ENCODE data around the gene KRT15. TPM values are rescaled to one million over a fixed set of nuclear protein-coding genes. Genes with fewer than 3 reads are reported as not detected.

The KRT15 gene
- polyA plus RNA-seq, 12 donors: 0.13 to 365 (median 3.4) TPM; not detected in 5

GRCh38 chr17:41483991-41484826 is 34.5 kb downstream of the KRT15 start:
- no peak for DNase-seq

GRCh38 chr17:41483531-41483930 is 35.2 kb downstream of the KRT15 start:
- DNase-seq: no peak

GRCh38 chr17:41481036-41481435 is 37.7 kb downstream of the KRT15 start, which contains the start of gene KRT35:
KRT35 (minus strand) TSS chr17:41481151; CDS start chr17:41481097, 54 bp downstream.
- DNase-seq: no peak

- no peak for DNase-seq
These were observed 38.1 kb downstream of the KRT15 start for GRCh38 chr17:41480581-41480980.

GRCh38 chr17:41480136-41480535 is 38.6 kb downstream of the KRT15 start:
- no peak for DNase-seq

- DNase-seq: no peak
These were observed 40.5 kb downstream of the KRT15 start for GRCh38 chr17:41478237-41478636.

GRCh38 chr17:41476866-41477815 is 41.5 kb downstream of the KRT15 start:
- DNase-seq: no peak

- no peak for DNase-seq
These were observed 43.3 kb downstream of the KRT15 start for GRCh38 chr17:41475421-41475820.

GRCh38 chr17:41474863-41475262 is 43.8 kb downstream of the KRT15 start:
- DNase-seq: no peak

GRCh38 chr17:41468346-41468745 is 50.3 kb downstream of the KRT15 start:
- DNase-seq: no peak

GRCh38 chr17:41467561-41467960 is 51.1 kb downstream of the KRT15 start:
- no peak for DNase-seq

GRCh38 chr17:41466988-41467387 is 51.7 kb downstream of the KRT15 start, which contains the start of gene KRT32:
KRT32 (minus strand) TSS chr17:41467386; CDS start chr17:41467325, 61 bp downstream.
- no peak for DNase-seq

GRCh38 chr17:41464682-41465081 is 54.0 kb downstream of the KRT15 start:
- DNase-seq: no peak

- DNase-seq: no peak
These were observed 54.5 kb downstream of the KRT15 start for GRCh38 chr17:41464173-41464572.

GRCh38 chr17:41463746-41464145 is 54.9 kb downstream of the KRT15 start:
- DNase-seq: no peak

Other genes with a start within 250 kb of the KRT15 start
- gene KRTAP9-7, start 243.2 kb downstream of the KRT15 start, polyA plus RNA-seq (ENCODE audit: insufficient read length in 12 of 12): not detected
- gene KRTAP29-1, start 216.0 kb downstream of the KRT15 start, polyA plus RNA-seq (ENCODE audit: insufficient read length in 12 of 12): not detected
- gene KRTAP16-1, start 209.6 kb downstream of the KRT15 start, polyA plus RNA-seq (ENCODE audit: insufficient read length in 12 of 12): not detected
- gene KRTAP17-1, start 203.2 kb downstream of the KRT15 start, polyA plus RNA-seq (ENCODE audit: insufficient read length in 12 of 12): not detected
- not detected for gene KRT33A, start 168.1 kb downstream of the KRT15 start, polyA plus RNA-seq (ENCODE audit: insufficient read length in 12 of 12)
- gene KRT33B, start 149.1 kb downstream of the KRT15 start, polyA plus RNA-seq (ENCODE audit: insufficient read length in 12 of 12): under 1 TPM in 3 of 12 donors, not detected in 9; 0.13 to 0.15 (median 0.14) TPM
- under 1 TPM in 1 of 12 donors, not detected in 11; 0.33 TPM for gene KRT34, start 136.6 kb downstream of the KRT15 start, polyA plus RNA-seq (ENCODE audit: insufficient read length in 12 of 12)
- gene KRT31, start 121.3 kb downstream of the KRT15 start, polyA plus RNA-seq (ENCODE audit: insufficient read length in 12 of 12): 1 to 10 TPM in 10 of 12 donors, not detected in 2; 3.5 to 6.3 (median 4.4) TPM
- under 1 TPM in 1 of 12 donors, not detected in 11; 0.29 TPM for gene KRT37, start 94.3 kb downstream of the KRT15 start, polyA plus RNA-seq (ENCODE audit: insufficient read length in 12 of 12)
- not detected for gene KRT38, start 77.9 kb downstream of the KRT15 start, polyA plus RNA-seq (ENCODE audit: insufficient read length in 12 of 12)
- under 1 TPM in 1 of 12 donors, not detected in 11; 0.55 TPM for gene KRT32, start 51.5 kb downstream of the KRT15 start, polyA plus RNA-seq (ENCODE audit: insufficient read length in 12 of 12)
- under 1 TPM in 1 of 12 donors, not detected in 11; 0.11 TPM for gene KRT35, start 37.7 kb downstream of the KRT15 start, polyA plus RNA-seq (ENCODE audit: insufficient read length in 12 of 12)
- under 1 TPM in 1 of 12 donors, not detected in 11; 0.23 TPM for gene KRT36, start 29.0 kb downstream of the KRT15 start, polyA plus RNA-seq (ENCODE audit: insufficient read length in 12 of 12)
- 100 to 1,000 TPM in 3 of 12 donors, 1 to 10 TPM in 2, under 1 TPM in 1, not detected in 6; 0.63 to 746 (median 70.1) TPM for gene KRT13, start 13.3 kb downstream of the KRT15 start, polyA plus RNA-seq (ENCODE audit: insufficient read length in 12 of 12)
- 100 to 1,000 TPM in 1 of 12 donors, 10 to 100 TPM in 3, 1 to 10 TPM in 3, under 1 TPM in 4, not detected in 1; 0.34 to 178 (median 1.4) TPM for gene KRT19, start 9.4 kb upstream of the KRT15 start, polyA plus RNA-seq (ENCODE audit: insufficient read length in 12 of 12)
- gene KRT9, start 53.2 kb upstream of the KRT15 start, polyA plus RNA-seq (ENCODE audit: insufficient read length in 12 of 12): under 1 TPM in 2 of 12 donors, not detected in 10; 0.17 to 0.44 TPM
- 100 to 1,000 TPM in 1 of 12 donors, 10 to 100 TPM in 2, 1 to 10 TPM in 2, under 1 TPM in 3, not detected in 4; 0.18 to 229 (median 2.1) TPM for gene KRT14, start 68.0 kb upstream of the KRT15 start, polyA plus RNA-seq (ENCODE audit: insufficient read length in 12 of 12)
- 1 to 10 TPM in 2 of 12 donors, under 1 TPM in 1, not detected in 9; 0.90 to 3.9 (median 1.5) TPM for gene KRT16, start 93.9 kb upstream of the KRT15 start, polyA plus RNA-seq (ENCODE audit: insufficient read length in 12 of 12)
- 1,000 to 10,000 TPM in 1 of 12 donors, 100 to 1,000 TPM in 2, 1 to 10 TPM in 2, under 1 TPM in 5, not detected in 2; 0.33 to 1,262 (median 2.2) TPM for gene KRT17, start 105.7 kb upstream of the KRT15 start, polyA plus RNA-seq (ENCODE audit: insufficient read length in 12 of 12)
- gene EIF1, start 170.0 kb upstream of the KRT15 start, polyA plus RNA-seq (ENCODE audit: insufficient read length in 12 of 12): 100 to 1,000 TPM in 11 of 12 donors, not detected in 1; 538 to 938 (median 792) TPM
- gene GAST, start 193.4 kb upstream of the KRT15 start, polyA plus RNA-seq (ENCODE audit: insufficient read length in 12 of 12): not detected
- under 1 TPM in 9 of 12 donors, not detected in 3; 0.03 to 0.23 (median 0.07) TPM for gene HAP1, start 215.8 kb upstream of the KRT15 start, polyA plus RNA-seq (ENCODE audit: insufficient read length in 12 of 12)